GM06990 (cell line): ENCODE measurements around the gene UBAC2.

Experiments
- DNase-seq: peaks from one replicate; pipeline ENCODE4 v3.0.0-alpha.2; 2011; ENCODE audit not compliant: insufficient read length; ENCODE audit errors: extremely low read depth
- H3K27me3 ChIP-seq: replicated peaks from 2 replicates; pipeline ENCODE4 v1.6.0; 2011; ENCODE audit warnings: low read length; ENCODE audit not compliant: control insufficient read depth, insufficient read depth
- H3K36me3 ChIP-seq: 2 replicates; pipeline ENCODE4 v1.5.1; 2011; ENCODE audit warnings: low read length; ENCODE audit not compliant: control insufficient read depth, insufficient read depth
- H3K4me3 ChIP-seq: replicated peaks from 2 replicates; pipeline ENCODE4 v1.5.1; 2011; ENCODE audit warnings: low read depth, mild to moderate bottlenecking, control low read depth, low read length
- TF ChIP-seq, protein P1 (sequence below): IDR thresholded peaks from 2 replicates; pipeline ENCODE4 v1.5.1; 2011; ENCODE audit warnings: low read length, control low read depth, mild to moderate bottlenecking, inconsistent platforms; ENCODE audit not compliant: insufficient read depth, poor library complexity, severe bottlenecking

Gene UBAC2

GRCh38 chr13:99174533-99175100, 26.0 kb upstream of the UBAC2 start:
- no peak for DNase-seq
- H3K4me3 ChIP-seq, result no peak overlapping the region
- no peaks in the 10 kb centered on the region for H3K27me3 ChIP-seq
- H3K36me3 ChIP-seq, result no peaks in the 10 kb centered on the region
- TF ChIP-seq, protein P1, sequence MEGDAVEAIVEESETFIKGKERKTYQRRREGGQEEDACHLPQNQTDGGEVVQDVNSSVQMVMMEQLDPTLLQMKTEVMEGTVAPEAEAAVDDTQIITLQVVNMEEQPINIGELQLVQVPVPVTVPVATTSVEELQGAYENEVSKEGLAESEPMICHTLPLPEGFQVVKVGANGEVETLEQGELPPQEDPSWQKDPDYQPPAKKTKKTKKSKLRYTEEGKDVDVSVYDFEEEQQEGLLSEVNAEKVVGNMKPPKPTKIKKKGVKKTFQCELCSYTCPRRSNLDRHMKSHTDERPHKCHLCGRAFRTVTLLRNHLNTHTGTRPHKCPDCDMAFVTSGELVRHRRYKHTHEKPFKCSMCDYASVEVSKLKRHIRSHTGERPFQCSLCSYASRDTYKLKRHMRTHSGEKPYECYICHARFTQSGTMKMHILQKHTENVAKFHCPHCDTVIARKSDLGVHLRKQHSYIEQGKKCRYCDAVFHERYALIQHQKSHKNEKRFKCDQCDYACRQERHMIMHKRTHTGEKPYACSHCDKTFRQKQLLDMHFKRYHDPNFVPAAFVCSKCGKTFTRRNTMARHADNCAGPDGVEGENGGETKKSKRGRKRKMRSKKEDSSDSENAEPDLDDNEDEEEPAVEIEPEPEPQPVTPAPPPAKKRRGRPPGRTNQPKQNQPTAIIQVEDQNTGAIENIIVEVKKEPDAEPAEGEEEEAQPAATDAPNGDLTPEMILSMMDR, result no peak

- Histone ChIP-seq H3K27me3 (no peaks in the 10 kb centered on the region; the same call in 1 of the 2 replicates), H3K36me3 (no peaks in the 10 kb centered on the region), H3K4me3 (no peak overlapping the region)
- TF ChIP-seq, protein P1, result peak; percentile 93
- peak; percentile 75 for DNase-seq
Observed at GRCh38 chr13:99176309-99177276, 24.1 kb upstream of the UBAC2 start.

GRCh38 chr13:99178636-99179035, 22.0 kb upstream of the UBAC2 start:
- TF ChIP-seq, protein P1, result no peak
- Histone ChIP-seq H3K27me3 (no peaks in the 10 kb centered on the region; the same call in 1 of the 2 replicates), H3K4me3 (no peak overlapping the region), H3K36me3 (no peaks in the 10 kb centered on the region)
- peak; percentile 69 for DNase-seq

- DNase-seq, result no peak
- no peaks in the 10 kb centered on the region for H3K36me3 ChIP-seq
- TF ChIP-seq, protein P1, result no peak
- no peak overlapping the region for H3K4me3 ChIP-seq
- H3K27me3 ChIP-seq, result no peaks in the 10 kb centered on the region; the same call in 1 of the 2 replicates
Observed at GRCh38 chr13:99179460-99179859, 21.2 kb upstream of the UBAC2 start.

DNA sequence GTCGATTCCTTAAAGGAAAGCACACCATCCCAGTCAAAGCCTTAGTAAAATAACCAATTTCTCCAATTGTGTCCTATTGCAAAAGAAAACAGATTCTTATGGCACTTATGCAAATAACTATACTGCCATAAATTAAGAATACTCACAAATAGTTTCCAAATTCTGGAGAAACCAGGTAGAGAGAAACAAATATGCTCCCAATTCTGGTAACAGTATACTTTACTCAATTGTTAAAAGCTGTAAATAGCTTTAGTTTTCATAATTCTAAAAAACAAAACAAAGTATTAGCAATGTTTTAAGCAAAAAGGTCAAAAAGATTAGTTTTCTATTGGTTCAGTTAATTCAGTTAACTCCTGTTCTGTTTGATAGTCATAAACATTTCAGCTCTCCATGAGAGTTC, 18.2 kb upstream of the UBAC2 start:
- no peak for DNase-seq
- Histone ChIP-seq H3K36me3 (no peaks in the 10 kb centered on the region), H3K27me3 (no peaks in the 10 kb centered on the region; the same call in 1 of the 2 replicates), H3K4me3 (no peak overlapping the region)
- TF ChIP-seq, protein P1, result no peak
